DND-41 (cell line): ENCODE data around the gene XCR1.

Source experiments
- CTCF ChIP-seq: IDR thresholded peaks from 2 replicates; pipeline ENCODE4 v1.5.1; 2012; ENCODE audit warnings: borderline replicate concordance, low read length, moderate library complexity, mild to moderate bottlenecking; ENCODE audit not compliant: poor library complexity, severe bottlenecking; ENCODE audit errors: extremely low read depth
- EZH2 ChIP-seq: IDR thresholded peaks from 3 replicates; pipeline ENCODE4 v1.6.1; 2012; ENCODE audit warnings: borderline replicate concordance, low read depth, mild to moderate bottlenecking, moderate library complexity, low read length, inconsistent platforms; ENCODE audit not compliant: severe bottlenecking

GRCh38 chr3:46076606-46077005, 49.3 kb upstream of the XCR1 start:
- TF ChIP-seq EZH2 (no peak), CTCF (peak; percentile 52)
